ENCODE results near the gene PSMB5.

The PSMB5 gene

DNA sequence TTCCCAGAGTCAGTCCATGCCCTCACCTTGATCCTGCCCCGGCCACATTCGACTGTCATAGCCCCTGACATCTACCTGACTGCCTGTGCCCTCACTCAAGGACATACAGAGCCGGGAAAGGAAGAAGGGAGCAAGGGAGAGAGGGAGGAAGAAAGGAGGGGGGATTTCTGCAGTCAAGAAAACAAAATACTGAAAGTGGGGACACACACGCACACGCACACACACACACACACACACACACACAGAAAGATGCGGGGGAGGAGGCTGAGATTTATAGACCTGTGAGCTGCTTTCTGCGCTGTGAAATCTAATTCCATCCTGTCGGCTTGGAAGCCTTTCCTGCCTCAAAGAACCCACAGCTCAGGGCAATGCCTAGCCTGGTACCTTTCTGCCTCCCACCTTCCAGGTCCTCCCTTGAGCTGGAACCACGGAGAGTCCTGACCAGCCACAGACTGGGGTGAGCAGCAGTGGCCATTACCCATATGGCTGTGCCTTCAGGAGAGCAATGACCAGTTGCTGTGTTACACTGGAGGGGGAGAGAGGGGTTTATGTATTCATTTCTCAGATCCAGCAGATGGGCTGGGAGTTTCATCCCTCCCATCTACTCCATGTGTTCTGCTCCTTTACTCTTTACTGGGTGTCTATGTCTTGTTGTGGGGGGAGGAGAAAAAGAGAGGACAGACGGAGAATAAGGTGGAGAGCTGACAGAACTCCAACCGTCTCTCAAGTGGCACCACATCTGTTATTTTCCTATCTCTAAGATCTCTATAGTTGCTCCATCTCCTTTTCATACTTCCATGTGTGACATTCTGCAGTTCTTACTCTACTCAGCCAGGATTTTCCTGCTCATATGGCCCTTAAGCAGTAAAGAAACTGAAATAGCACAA lies 37.7 kb downstream of the PSMB5 start:
- FAIRE-seq (no peak), DNase-seq (ENCODE audit: insufficient read length, low spot score) (no peak)
- TF ChIP-seq POU2F2 (IDR thresholded peaks at IDR 0.05; ENCODE audit: low read depth, low read length): no peak
- no peak for TF ChIP-seq POLR2A (IDR thresholded peaks at IDR 0.05; ENCODE audit: low read depth, low read length)
- TF ChIP-seq POLR2AphosphoS5 (IDR thresholded peaks at IDR 0.05; ENCODE audit: low read depth, low read length): no peak
- no peak for TF ChIP-seq TAF1 (IDR thresholded peaks at IDR 0.05; ENCODE audit: low read depth, low read length)
- no peak for TF ChIP-seq PAX5 (IDR thresholded peaks at IDR 0.05; ENCODE audit: insufficient read depth, low read length, severe bottlenecking)
- no peak for TF ChIP-seq SPI1 (IDR thresholded peaks at IDR 0.05; ENCODE audit: low read depth, low read length)

DNA sequence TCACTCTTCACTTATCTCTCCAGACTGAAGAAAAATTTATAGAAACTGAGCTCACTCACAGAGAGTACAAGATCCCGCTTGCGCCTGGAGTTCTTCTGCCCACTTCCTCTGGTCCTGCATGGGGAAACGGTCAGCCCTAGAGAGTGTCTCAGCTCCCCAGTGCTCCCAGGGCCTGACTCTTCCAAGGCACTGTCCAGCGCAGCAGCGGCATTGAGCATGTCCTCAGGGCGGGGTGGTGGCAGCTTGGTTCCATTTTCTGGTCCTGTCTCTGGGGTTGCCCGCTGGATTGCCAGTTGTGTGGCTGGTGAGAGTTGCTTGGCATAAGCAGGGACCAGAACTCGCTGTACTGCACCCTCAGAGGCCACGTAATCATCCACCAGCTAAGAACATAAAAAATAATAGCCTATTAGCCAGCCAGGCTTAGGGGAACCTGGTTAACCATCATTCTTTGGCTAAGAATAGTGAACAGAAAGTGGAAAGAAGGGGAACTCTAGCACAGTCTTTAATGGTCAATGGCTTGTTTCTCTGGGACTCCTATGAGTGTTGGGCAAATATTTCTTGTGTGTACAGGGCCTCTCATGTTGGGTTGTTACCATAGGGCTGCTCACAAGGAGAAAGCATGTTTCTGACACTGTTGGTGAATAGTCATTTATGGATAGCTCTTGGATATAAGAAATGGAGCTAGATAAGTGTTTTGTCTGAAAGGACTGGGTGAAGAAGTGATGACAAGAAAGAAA lies 38.6 kb downstream of the PSMB5 start:
- TF ChIP-seq POLR2AphosphoS5 (IDR thresholded peaks at IDR 0.05; ENCODE audit: low read depth, low read length): no peak
- no peak for TF ChIP-seq POLR2A (IDR thresholded peaks at IDR 0.05; ENCODE audit: low read depth, low read length)
- no peak for TF ChIP-seq POU2F2 (IDR thresholded peaks at IDR 0.05; ENCODE audit: low read depth, low read length)
- no peak for TF ChIP-seq PAX5 (IDR thresholded peaks at IDR 0.05; ENCODE audit: insufficient read depth, low read length, severe bottlenecking)
- no peak for TF ChIP-seq SPI1 (IDR thresholded peaks at IDR 0.05; ENCODE audit: low read depth, low read length)
- TF ChIP-seq TAF1 (IDR thresholded peaks at IDR 0.05; ENCODE audit: low read depth, low read length): no peak

DNA sequence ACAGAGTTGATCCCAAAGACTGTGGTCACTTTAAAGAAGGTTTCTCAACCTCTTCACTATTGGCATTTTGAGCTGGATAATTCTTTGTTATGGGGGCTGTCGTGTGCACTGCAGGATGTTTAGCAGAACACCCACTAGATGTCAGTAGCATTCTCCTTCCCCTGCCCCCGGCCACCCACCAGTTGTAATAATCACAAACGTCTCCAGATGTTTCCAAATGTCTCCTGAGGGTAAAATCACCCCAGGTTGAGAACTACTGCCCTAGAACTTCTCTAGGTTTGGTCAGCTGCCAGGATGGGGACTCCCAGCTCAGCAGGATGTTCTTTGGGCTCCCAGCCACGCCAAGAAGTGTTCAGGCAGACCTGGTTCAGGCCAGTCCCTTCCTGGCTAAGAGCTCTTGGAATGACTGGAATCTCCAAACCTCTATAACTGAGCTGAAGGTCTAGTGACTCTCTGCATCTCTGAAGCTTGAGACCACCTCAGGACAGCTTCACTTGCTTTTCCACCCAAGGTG lies 39.9 kb downstream of the PSMB5 start:
- FAIRE-seq (no peak), DNase-seq (ENCODE audit: insufficient read length, low spot score) (no peak)

More for the DNA sequence above, 38.6 kb downstream of the PSMB5 start:
- DNase-seq (ENCODE audit: insufficient read length, low spot score) (no peak), FAIRE-seq (no peak)

DNA sequence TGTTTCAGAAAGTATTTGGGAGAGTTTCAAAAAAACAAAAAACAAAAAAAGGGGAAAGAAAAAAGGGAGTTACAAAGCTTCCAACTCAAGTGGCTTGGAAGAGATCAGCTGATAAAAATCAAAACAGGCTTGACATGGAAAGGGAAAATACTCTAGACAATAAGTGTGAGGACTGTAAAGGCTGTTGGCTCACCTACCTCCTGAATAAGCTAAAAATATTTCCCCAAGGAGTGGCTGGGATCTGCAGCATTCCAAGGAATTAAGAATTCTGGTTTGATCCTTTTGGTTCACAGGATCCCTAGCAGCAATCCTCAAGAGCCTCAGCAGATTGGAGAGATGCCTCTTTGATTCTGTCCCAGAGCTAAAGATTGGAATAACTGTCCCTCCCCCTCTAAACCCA lies 41.2 kb downstream of the PSMB5 start:
- FAIRE-seq (no peak), DNase-seq (ENCODE audit: insufficient read length, low spot score) (no peak)
- TF ChIP-seq POLR2A (IDR thresholded peaks at IDR 0.05; ENCODE audit: low read depth, low read length): no peak
- no peak for TF ChIP-seq SPI1 (IDR thresholded peaks at IDR 0.05; ENCODE audit: low read depth, low read length)
- TF ChIP-seq POU2F2 (IDR thresholded peaks at IDR 0.05; ENCODE audit: low read depth, low read length): no peak
- no peak for TF ChIP-seq POLR2AphosphoS5 (IDR thresholded peaks at IDR 0.05; ENCODE audit: low read depth, low read length)
- TF ChIP-seq PAX5 (IDR thresholded peaks at IDR 0.05; ENCODE audit: insufficient read depth, low read length, severe bottlenecking): no peak
- TF ChIP-seq TAF1 (IDR thresholded peaks at IDR 0.05; ENCODE audit: low read depth, low read length): no peak

More for the DNA sequence above, 39.9 kb downstream of the PSMB5 start:
- no peak for TF ChIP-seq PAX5 (IDR thresholded peaks at IDR 0.05; ENCODE audit: insufficient read depth, low read length, severe bottlenecking)
- TF ChIP-seq POLR2A (IDR thresholded peaks at IDR 0.05; ENCODE audit: low read depth, low read length): no peak
- no peak for TF ChIP-seq POLR2AphosphoS5 (IDR thresholded peaks at IDR 0.05; ENCODE audit: low read depth, low read length)
- no peak for TF ChIP-seq SPI1 (IDR thresholded peaks at IDR 0.05; ENCODE audit: low read depth, low read length)
- TF ChIP-seq POU2F2 (IDR thresholded peaks at IDR 0.05; ENCODE audit: low read depth, low read length): no peak
- TF ChIP-seq TAF1 (IDR thresholded peaks at IDR 0.05; ENCODE audit: low read depth, low read length): no peak

DNA sequence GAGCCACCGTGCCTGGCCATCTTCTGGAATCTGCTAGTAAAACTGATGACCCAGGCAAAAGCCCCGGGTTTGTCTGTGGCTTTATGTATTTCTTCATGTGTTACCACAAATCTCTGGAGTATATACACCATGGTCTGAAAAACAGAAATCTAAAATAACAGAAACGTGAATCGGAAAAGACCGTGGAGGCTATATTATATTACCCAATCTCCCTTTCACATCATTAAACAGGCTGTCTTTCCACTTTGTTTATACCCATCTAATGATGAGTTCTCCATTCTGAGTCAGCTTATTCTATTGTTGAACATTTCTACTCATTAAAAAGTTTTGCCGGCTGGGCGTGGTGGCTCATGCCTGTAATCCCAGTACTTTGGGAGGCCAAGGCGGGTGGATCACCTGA lies 42.8 kb downstream of the PSMB5 start:
- no peak for FAIRE-seq
- no peak for TF ChIP-seq POU2F2 (IDR thresholded peaks at IDR 0.05; ENCODE audit: low read depth, low read length)
- no peak for DNase-seq (ENCODE audit: insufficient read length, low spot score)

DNA sequence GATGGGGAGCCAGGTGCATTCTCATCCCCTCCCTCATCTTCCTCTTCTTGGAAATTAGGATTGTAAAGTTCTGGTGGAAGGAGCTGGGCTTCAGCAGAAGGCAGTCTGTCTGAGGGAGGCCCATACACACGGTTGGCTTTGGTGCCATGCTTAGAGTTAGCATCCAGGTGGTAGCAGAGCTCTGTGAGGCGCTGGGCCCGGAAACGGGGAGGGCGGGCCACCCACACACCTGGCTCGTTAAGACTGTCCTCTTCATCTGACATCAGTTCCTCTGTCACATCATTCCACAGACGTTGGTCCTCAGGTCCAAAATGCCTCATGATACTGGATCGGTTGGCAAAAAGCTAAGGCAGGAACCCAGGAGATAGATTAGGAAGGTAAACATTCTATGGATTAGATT lies 47.4 kb downstream of the PSMB5 start:
- FAIRE-seq (no peak), DNase-seq (ENCODE audit: insufficient read length, low spot score) (no peak)
- TF ChIP-seq POU2F2 (IDR thresholded peaks at IDR 0.05; ENCODE audit: low read depth, low read length) (no peak), POLR2A (IDR thresholded peaks at IDR 0.05; ENCODE audit: low read depth, low read length) (no peak), TAF1 (IDR thresholded peaks at IDR 0.05; ENCODE audit: low read depth, low read length) (no peak), SPI1 (IDR thresholded peaks at IDR 0.05; ENCODE audit: low read depth, low read length) (no peak), PAX5 (IDR thresholded peaks at IDR 0.05; ENCODE audit: insufficient read depth, low read length, severe bottlenecking) (no peak), POLR2AphosphoS5 (IDR thresholded peaks at IDR 0.05; ENCODE audit: low read depth, low read length) (no peak)

DNA sequence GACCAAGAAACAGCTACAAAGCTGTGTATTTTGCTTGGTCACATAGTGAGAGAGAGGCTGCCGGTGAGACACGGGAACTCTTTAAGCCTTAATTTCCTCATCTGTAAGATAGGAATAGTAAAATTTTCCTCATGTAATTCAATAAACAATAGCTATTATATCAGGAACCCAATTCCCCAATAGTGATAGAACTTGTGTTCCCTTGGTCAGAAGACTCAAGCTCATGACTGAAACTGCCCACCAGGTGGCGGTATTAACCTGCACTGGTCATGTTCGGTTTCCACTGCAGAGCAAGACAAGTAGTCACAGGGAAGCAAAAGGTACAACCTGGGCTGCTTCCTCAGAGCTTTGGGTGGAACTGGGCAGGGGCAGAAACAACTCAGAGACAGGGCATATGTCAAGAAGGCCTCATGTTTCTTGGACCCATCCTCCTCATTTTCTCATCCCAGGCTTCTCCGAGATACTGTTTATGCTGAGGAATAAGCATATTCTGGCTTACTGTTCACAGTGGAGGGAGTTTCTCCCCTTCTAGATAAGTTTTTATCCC lies 48.1 kb downstream of the PSMB5 start:
- DNase-seq (ENCODE audit: insufficient read length, low spot score) (peak; percentile 73), FAIRE-seq (peak; percentile 87)
- TF ChIP-seq PAX5 (IDR thresholded peaks at IDR 0.05; ENCODE audit: insufficient read depth, low read length, severe bottlenecking) (no peak), SPI1 (IDR thresholded peaks at IDR 0.05; ENCODE audit: low read depth, low read length) (0 out of 2 replicates have a peak, but pooled peaks have one; percentile 2)

DNA sequence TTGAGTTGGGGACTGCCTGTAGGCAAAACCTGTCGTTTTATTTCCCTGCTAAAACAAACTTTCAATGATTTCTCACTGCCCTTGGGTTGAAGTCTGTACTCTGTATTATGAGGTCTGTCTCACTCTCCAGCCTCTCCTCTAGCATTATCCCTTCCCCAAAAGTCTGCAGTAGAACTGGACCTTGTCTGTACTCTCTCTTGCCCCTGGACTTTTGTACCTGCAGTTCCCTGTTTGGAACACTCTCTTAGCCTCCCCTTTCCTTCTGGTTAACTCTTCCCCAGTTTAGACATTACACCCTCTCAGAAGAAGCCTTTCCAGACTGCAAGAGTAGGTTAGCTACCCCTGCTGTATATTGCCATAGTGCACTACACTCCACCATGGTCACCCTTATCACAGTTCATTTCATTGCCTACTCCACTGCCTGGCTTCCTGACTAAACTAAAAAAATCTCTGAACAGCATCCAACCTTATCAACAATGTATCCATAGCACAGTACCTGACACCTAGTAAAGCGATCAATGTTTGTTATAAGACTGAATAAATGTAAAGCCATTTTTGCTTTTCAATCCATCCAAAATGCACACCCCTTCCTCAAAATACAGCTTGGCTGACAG lies 48.7 kb downstream of the PSMB5 start:
- no peak for TF ChIP-seq POU2F2 (IDR thresholded peaks at IDR 0.05; ENCODE audit: low read depth, low read length)
- TF ChIP-seq POLR2A (IDR thresholded peaks at IDR 0.05; ENCODE audit: low read depth, low read length): no peak
- no peak for TF ChIP-seq PAX5 (IDR thresholded peaks at IDR 0.05; ENCODE audit: insufficient read depth, low read length, severe bottlenecking)
- TF ChIP-seq POLR2AphosphoS5 (IDR thresholded peaks at IDR 0.05; ENCODE audit: low read depth, low read length): no peak
- no peak for TF ChIP-seq SPI1 (IDR thresholded peaks at IDR 0.05; ENCODE audit: low read depth, low read length)
- TF ChIP-seq TAF1 (IDR thresholded peaks at IDR 0.05; ENCODE audit: low read depth, low read length): no peak
- DNase-seq (ENCODE audit: insufficient read length, low spot score) (no peak), FAIRE-seq (no peak)
